NCI-H524 (cell line): ENCODE measurements around the gene NFAT5.
"Not testable (repeated sequence)": the region's sequence is repeated elsewhere in the genome, so short reads cannot be mapped to it uniquely, and the experiment has no call there.

Experiments
- DNase-seq, 2 experiments: peaks; one replicate each; lab custom pipeline; 2025; lab: John Stamatoyannopoulos, UW

The NFAT5 gene

GRCh38 chr16:69637206-69637865 lies 71.6 kb downstream of the NFAT5 start:
- not testable (repeated sequence) for DNase-seq

GRCh38 chr16:69643997-69644396 lies 78.2 kb downstream of the NFAT5 start:
- not testable (repeated sequence) for DNase-seq

GRCh38 chr16:69644790-69645189 lies 79.0 kb downstream of the NFAT5 start:
- DNase-seq = no peak

GRCh38 chr16:69647020-69647419 lies 81.3 kb downstream of the NFAT5 start:
- no peak for DNase-seq

- DNase-seq = no peak
Measured at GRCh38 chr16:69651217-69651616, 85.5 kb downstream of the NFAT5 start.

- DNase-seq = no peak
Measured at GRCh38 chr16:69654280-69654931, 88.6 kb downstream of the NFAT5 start.

GRCh38 chr16:69660166-69660565 lies 94.4 kb downstream of the NFAT5 start:
- DNase-seq = no peak

GRCh38 chr16:69662901-69663300 lies 97.1 kb downstream of the NFAT5 start:
- DNase-seq = no peak

GRCh38 chr16:69663846-69664245 lies 98.1 kb downstream of the NFAT5 start:
- DNase-seq = no peak

GRCh38 chr16:69669577-69669976 lies 103.8 kb downstream of the NFAT5 start:
- DNase-seq = no peak

- no peak for DNase-seq
Measured at GRCh38 chr16:69672315-69672997, 106.7 kb downstream of the NFAT5 start.

GRCh38 chr16:69672998-69673713 lies 107.4 kb downstream of the NFAT5 start:
- no peak for DNase-seq

- no peak for DNase-seq
Measured at GRCh38 chr16:69680358-69680757, 114.6 kb downstream of the NFAT5 start.

GRCh38 chr16:69688589-69688988 lies 122.8 kb downstream of the NFAT5 start:
- DNase-seq = no peak

GRCh38 chr16:69691980-69692911 lies 126.5 kb downstream of the NFAT5 start:
- no peak for DNase-seq

GRCh38 chr16:69693916-69694315 lies 128.2 kb downstream of the NFAT5 start:
- no peak for DNase-seq

- no peak for DNase-seq
Measured at GRCh38 chr16:69698404-69698803, 132.6 kb downstream of the NFAT5 start.

GRCh38 chr16:69699915-69700314 lies 134.1 kb downstream of the NFAT5 start:
- DNase-seq = no peak

- DNase-seq = no peak
Measured at GRCh38 chr16:69701452-69701851, 135.7 kb downstream of the NFAT5 start.

- no peak for DNase-seq
Measured at GRCh38 chr16:69701866-69702265, 136.1 kb downstream of the NFAT5 start.

- no peak for DNase-seq
Measured at GRCh38 chr16:69703638-69704037, 137.9 kb downstream of the NFAT5 start.
